ENCODE data around the gene LRMDA. TPM values are rescaled to one million over a fixed set of nuclear protein-coding genes. Genes with fewer than 3 reads are reported as not detected.
A peak's percentile ranks its signal among the peaks of the same experiment; 100 is the strongest.

Gene LRMDA
- total and polyA plus RNA-seq, 2 of the 13 experiments (the other 11 are each of a cell fraction or from before 2014, with no cell fraction given), result 13.4 to 22.0 TPM

- TF ChIP-seq ARID4A (CRISPR knock-in tag; IDR thresholded peaks at IDR 0.05; ENCODE audit: borderline replicate concordance) (peak; percentile 66; the same call in 1 of the 2 replicates), SNAPC4 (CRISPR knock-in tag; IDR thresholded peaks at IDR 0.05) (no peak), IKZF4 (CRISPR knock-in tag; IDR thresholded peaks at IDR 0.05; ENCODE audit: borderline replicate concordance, low read depth, not compliant biosample characterization) (peak; percentile 19), DRAP1 (CRISPR knock-in tag; IDR thresholded peaks at IDR 0.05) (peak; percentile 61; the same call in 1 of the 2 replicates), HNF1B (CRISPR knock-in tag; IDR thresholded peaks at IDR 0.05) (peak; percentile 42; the same call in 1 of the 2 replicates), NR2C2 (CRISPR knock-in tag; IDR thresholded peaks at IDR 0.05; ENCODE audit: borderline replicate concordance) (0 out of 2 replicates have a peak, but pooled peaks have one; percentile 43), MZF1 (CRISPR knock-in tag; IDR thresholded peaks at IDR 0.05; ENCODE audit: borderline replicate concordance) (0 out of 2 replicates have a peak, but pooled peaks have one; percentile 62), ZNF354B (CRISPR knock-in tag; IDR thresholded peaks at IDR 0.05) (no peak), ZNF614 (CRISPR knock-in tag; IDR thresholded peaks at IDR 0.05; ENCODE audit: borderline replicate concordance) (0 out of 2 replicates have a peak, but pooled peaks have one; percentile 29), HOXA9 (CRISPR knock-in tag; IDR thresholded peaks at IDR 0.05; ENCODE audit: borderline replicate concordance) (no peak), SAP130 (CRISPR knock-in tag; IDR thresholded peaks at IDR 0.05; ENCODE audit: low read depth) (peak; percentile 80), MAFF (IDR thresholded peaks at IDR 0.05; ENCODE audit: low read depth, low read length) (no peak), ZNF276 (CRISPR knock-in tag; IDR thresholded peaks at IDR 0.05; ENCODE audit: low read depth) (no peak; the same call in 1 of the 2 replicates), ZBTB7A (CRISPR knock-in tag; IDR thresholded peaks at IDR 0.05) (peak; percentile 56)
These were observed 1.2 kb upstream of the LRMDA start (continued) for GRCh38 chr10:75430000-75430763.

All from HepG2 (cell line).